ENCODE data around the gene RSPH6A. TPM values are rescaled to one million over a fixed set of nuclear protein-coding genes. Genes with fewer than 3 reads are reported as not detected.

Gene RSPH6A
- total and polyA plus RNA-seq, 2 of the 4 experiments (the other 2 are of a cell fraction): under 0.01 to 0.09 TPM

- no peak overlapping the region for H2AK9ac ChIP-seq (replicated peaks; ENCODE audit: low read depth, low read length, poor library complexity)
- no peak overlapping the region for H2BK15ac ChIP-seq (ENCODE audit: low read depth, low read length)
- intact Hi-C loops (cut with micrococcal nuclease): no loop called here
- no peak overlapping the region for H2BK20ac ChIP-seq (ENCODE audit: low read depth, low read length)
- in situ Hi-C loops (cut with MboI; ENCODE audit: low sequenced_read_pairs): no loop called here
- no peak overlapping the region for H3K4me3 ChIP-seq (ENCODE audit: insufficient read depth, low read depth, low read length)
- peaks cover 19 to 53% of the 10 kb centered on the region in 2 experiments for H3K79me1 ChIP-seq (ENCODE audit: low read depth in 1 of 2, low read length in 2 of 2)
- no peak overlapping the region for H3K23ac ChIP-seq (ENCODE audit: low read depth, low read length)
- H4K5ac ChIP-seq (ENCODE audit: low read depth, low read length): no peak overlapping the region
- H2AK5ac ChIP-seq (ENCODE audit: low read depth, low read length): no peak overlapping the region
- H3K4me2 ChIP-seq (ENCODE audit: low read depth, low read length): no peak overlapping the region
- peaks cover 62% of the 10 kb centered on the region for H3K36me3 ChIP-seq (ENCODE audit: control insufficient read depth, insufficient read depth, low read length)
- no peak overlapping the region for H3K27ac ChIP-seq (ENCODE audit: insufficient read depth, low read length)
- H3K9ac ChIP-seq (ENCODE audit: low read depth, low read length): no peak overlapping the region
- no peak overlapping the region for H2BK120ac ChIP-seq (ENCODE audit: low read depth, low read length)
- ATAC-seq (ENCODE audit: low read depth) (peak; percentile 42; the same call in 1 of the 2 replicates), DNase-seq (no peak)
- 83% methylated on average over 2 of the region's 4 CpGs; no CpG with 5 or more reads in 1 of the 2 experiments for WGBS, 2 experiments (ENCODE audit: extremely low coverage in 2 of 2, insufficient read length in 1 of 2)
- no TSS peak for BruUV-seq (replicated peaks)
- TF ChIP-seq ELK1 (IDR thresholded peaks at IDR 0.05; ENCODE audit: borderline replicate concordance, low read depth, low read length) (no peak), CTCF (conservative IDR thresholded peaks at IDR 0.05; ENCODE audit: low read depth, low read length) (0 out of 2 replicates have a peak, but pooled peaks have one; percentile 14)
- H3K9me3 ChIP-seq (ENCODE audit: control insufficient read depth, insufficient read depth, low read length): no peaks in the 10 kb centered on the region
- ChIA-PET CTCF (interaction anchor here (0.6 kb wide), 1 partner anchor 39 kb away, joined by 3 read pairs; no protein-coding TSS in a partner anchor), POLR2A (ENCODE audit: unreplicated experiment) (no interaction called here)
- no peak overlapping the region for H4K8ac ChIP-seq (ENCODE audit: low read depth in 2 of 2, low read length in 2 of 2)
- H3K4ac ChIP-seq (ENCODE audit: low read depth, low read length): no peak overlapping the region
- no peaks in the 10 kb centered on the region for H3K27me3 ChIP-seq (ENCODE audit: control insufficient read depth, insufficient read depth, low read length)
- H4K91ac ChIP-seq (ENCODE audit: insufficient read depth, low read depth, low read length): no peak overlapping the region
- no peaks in the 10 kb centered on the region for H3K4me1 ChIP-seq (ENCODE audit: control insufficient read depth, insufficient read depth, low read length)
- H3K18ac ChIP-seq (ENCODE audit: low read depth, low read length): no peak overlapping the region
- no peak overlapping the region for H2BK5ac ChIP-seq (ENCODE audit: low read depth, low read length, poor library complexity, severe bottlenecking)
- H3K56ac ChIP-seq (ENCODE audit: extremely low read depth, insufficient read depth, low read length): no peak overlapping the region
- dilution Hi-C loops (cut with HindIII; ENCODE audit: low sequenced_read_pairs, unreplicated experiment): no loop called here
- H4K20me1 ChIP-seq (ENCODE audit: insufficient read depth, low read length): peaks cover 15% of the 10 kb centered on the region
- H3K14ac ChIP-seq (replicated peaks; ENCODE audit: low read depth, low read length): no peak overlapping the region
- peaks cover 16% of the 10 kb centered on the region for H3K9me1 ChIP-seq (ENCODE audit: insufficient read depth, low read length)
- H2AFZ ChIP-seq (replicated peaks; ENCODE audit: low read length, poor library complexity): no peak overlapping the region
Observed at GRCh38 chr19:45848922-45849321, 33.8 kb upstream of the RSPH6A start.

Data from IMR-90 (cell line).